Dedifferentiated amniotic fluid mesenchymal stem cell (primary cell): ENCODE data around the gene BRICD5.
A peak's percentile ranks its signal among the peaks of the same experiment; 100 is the strongest.

ENCODE experiments used
- DNase-seq: peaks from one replicate; pipeline ENCODE4 v3.0.0-alpha.2; 2016; ENCODE audit errors: extremely low spot score

Gene BRICD5

GRCh38 chr16:2237493-2238149 is 27.0 kb upstream of the BRICD5 start:
- DNase-seq = no peak

DNA sequence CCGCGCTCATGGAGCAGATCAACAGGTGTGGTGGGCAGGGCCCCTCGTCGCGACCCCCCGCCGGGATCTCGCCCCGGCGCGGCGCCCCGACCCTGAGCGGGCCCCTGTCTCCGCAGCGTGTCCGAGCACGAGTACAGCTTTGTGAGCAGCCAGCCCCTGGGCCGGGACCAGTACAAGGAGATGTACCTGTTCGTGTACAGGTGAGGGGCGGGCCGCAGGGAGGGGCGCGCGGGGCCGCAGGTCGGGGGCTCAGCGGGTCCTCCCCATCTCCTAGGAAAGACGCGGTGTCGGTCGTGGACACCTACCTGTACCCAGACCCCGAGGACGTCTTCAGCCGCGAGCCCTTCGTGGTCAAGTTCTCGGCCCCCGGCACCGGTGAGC is 26.4 kb upstream of the BRICD5 start:
- DNase-seq = no peak

GRCh38 chr16:2236337-2237101 is 25.9 kb upstream of the BRICD5 start, which contains the start of gene DNASE1L2:
Gene DNASE1L2 (plus strand): TSS chr16:2236444. CDS start chr16:2236817, 373 bp downstream.
- no peak for DNase-seq

GRCh38 chr16:2235695-2236336 is 25.2 kb upstream of the BRICD5 start:
- no peak for DNase-seq

DNA sequence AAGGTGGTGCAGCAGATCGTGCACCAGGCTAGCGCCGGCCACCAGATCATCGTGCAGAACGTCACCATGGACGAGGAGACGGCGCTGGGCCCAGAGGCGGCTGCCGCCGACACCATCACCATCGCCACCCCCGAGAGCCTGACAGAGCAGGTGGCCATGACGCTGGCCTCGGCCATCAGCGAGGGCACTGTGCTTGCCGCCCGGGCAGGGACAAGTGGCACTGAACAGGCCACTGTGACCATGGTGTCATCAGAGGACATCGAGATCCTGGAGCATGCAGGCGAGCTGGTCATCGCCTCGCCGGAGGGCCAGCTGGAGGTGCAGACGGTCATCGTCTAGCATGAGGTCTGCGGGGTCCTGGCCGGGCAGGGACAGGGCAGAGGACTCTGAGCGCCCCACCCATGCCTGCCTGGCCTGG is 24.6 kb upstream of the BRICD5 start:
- DNase-seq = no peak

GRCh38 chr16:2234813-2235170 is 24.1 kb upstream of the BRICD5 start:
- DNase-seq = no peak

GRCh38 chr16:2233872-2234812 is 23.5 kb upstream of the BRICD5 start:
- no peak for DNase-seq

DNA sequence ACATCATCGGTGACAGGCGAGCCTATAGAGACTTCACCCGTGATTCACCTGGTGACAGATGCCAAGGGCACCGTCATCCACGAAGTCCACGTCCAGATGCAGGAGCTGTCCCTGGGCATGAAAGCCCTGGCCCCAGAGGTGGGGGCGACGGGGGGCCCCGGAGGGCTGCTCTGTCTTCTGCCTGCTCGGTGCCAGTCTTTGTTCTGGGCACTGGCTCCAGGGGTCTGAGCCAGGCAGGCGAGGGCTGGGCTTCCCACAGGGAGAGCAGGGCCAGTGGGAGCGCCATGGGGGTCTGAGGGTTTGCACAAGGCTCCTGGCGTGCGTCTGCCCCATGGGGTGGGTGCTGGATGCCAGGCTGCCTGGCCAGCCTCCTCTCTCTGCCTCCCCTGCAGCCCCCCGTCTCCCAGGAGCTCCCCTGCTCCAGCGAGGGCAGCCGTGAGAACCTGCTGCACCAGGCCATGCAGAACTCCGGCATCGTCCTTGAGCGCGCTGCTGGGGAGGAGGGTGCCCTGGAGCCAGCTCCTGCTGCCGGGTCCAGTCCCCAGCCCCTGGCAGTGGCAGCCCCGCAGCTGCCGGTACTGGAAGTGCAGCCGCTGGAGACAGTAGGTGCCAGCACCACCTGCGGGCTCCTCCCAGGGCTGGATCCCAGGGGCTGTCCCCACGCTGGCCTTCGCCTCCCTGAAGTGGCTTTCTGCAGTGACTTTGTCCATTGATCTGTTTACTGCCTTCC is 22.5 kb upstream of the BRICD5 start:
- DNase-seq = no peak

DNA sequence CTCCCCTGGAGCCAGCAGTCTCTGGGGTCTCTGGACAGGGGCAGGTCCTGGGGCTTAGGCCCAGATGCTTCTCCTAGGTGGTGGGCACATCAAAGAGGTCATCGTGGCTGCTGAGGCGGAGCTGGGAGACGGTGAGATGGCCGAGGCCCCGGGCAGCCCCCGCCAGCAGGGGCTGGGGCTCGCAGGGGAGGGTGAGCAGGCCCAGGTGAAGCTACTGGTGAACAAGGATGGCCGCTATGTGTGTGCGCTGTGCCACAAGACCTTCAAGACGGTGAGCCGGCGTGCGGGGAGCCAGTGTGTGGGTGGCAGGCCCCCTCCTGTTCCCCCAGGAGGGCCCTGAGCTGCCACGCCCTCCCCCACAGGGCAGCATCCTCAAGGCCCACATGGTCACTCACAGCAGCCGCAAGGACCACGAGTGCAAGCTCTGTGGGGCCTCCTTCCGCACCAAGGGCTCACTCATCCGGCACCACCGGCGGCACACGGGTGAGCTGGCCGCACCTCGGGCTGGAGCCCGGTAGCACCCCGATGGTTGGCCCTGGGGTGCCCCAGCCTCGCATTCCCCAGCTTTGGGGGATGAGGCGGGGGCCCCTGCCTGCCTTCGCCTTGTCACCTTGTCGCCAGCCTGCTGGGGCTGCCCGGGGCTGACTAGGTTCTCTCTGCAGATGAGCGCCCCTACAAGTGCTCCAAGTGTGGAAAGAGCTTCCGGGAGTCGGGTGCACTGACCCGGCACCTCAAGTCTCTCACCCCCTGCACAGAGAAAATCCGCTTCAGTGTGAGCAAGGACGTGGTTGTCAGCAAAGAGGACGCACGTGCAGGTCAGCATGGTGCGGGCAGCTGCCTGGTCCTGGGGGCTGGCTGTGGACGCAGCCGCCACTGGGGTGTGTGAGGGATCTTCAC is 21.7 kb upstream of the BRICD5 start:
- no peak for DNase-seq

GRCh38 chr16:2231016-2231931 is 20.6 kb upstream of the BRICD5 start:
- no peak for DNase-seq

- no peak for DNase-seq
Observed at GRCh38 chr16:2230376-2230775, 19.7 kb upstream of the BRICD5 start.

DNA sequence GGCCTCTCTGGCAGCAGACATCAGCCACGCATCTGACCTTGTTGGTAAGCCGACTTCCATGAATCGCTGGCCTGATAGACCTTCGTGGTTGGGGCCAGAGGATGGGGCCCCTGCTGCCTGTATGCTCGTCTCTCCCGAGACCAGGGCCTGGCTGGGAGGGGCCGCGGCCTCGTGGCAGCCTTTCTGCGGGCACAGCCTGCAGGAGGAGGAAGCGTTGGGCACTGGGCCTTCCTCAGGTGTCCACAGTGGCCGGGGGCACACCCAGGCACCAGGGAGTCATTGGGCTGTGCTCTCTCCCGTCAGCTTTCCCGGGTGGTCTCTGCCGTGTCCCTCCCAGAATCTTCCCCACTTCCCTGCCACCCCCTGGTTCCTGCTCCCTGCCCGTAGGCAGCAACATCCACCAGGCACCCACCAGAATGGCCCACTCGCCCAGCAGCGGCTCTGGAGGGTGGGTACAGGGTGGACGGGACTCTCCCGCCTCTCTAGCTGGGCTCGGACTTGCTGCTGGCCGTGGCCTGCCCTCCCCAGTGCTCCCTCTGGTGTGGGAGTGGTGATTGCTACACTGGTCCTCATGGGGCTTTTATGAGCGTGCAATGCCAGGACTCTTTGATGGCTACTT is 19.1 kb upstream of the BRICD5 start:
- no peak for DNase-seq

DNA sequence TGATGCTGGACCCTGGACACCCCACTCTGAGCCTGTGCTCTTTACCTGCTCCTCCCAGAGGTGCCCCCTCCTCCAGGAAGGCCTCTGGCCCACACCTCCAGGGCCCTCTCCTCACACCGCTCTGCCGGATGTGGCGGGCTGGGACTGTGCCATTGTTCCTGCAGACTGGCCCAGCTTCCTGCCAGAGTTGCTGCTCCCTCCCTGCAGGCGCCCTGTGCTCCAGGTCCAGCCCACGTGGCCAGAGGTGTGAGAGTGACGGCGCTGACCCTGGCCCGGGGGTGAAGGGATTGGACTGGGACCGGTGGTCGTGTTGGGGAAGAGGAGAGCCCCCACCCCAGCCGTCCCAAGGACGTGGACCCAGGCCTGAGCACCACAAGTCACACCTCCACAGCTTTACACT is 18.4 kb upstream of the BRICD5 start:
- no peak for DNase-seq

GRCh38 chr16:2228161-2228824 is 17.6 kb upstream of the BRICD5 start:
- no peak for DNase-seq

DNA sequence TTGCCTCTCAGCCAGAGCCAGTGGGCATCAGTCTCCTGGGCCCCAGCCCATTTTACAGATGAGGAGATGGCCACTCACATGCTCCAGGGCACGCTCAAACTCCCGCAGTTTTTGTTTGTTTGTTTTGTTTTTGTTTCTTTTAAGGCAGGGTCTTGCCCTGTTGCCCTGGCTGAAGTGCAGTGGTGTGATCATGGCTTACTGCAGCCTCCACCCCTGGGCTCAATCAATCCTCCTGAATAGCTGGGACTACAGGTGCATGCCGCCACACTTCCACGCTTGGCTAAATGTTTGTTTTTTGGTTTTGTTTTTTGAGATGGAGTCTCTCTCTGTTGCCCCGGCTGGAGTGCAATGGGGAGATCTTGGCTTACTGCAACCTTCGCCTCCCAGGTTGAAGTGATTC is 16.3 kb upstream of the BRICD5 start:
- DNase-seq = no peak

DNA sequence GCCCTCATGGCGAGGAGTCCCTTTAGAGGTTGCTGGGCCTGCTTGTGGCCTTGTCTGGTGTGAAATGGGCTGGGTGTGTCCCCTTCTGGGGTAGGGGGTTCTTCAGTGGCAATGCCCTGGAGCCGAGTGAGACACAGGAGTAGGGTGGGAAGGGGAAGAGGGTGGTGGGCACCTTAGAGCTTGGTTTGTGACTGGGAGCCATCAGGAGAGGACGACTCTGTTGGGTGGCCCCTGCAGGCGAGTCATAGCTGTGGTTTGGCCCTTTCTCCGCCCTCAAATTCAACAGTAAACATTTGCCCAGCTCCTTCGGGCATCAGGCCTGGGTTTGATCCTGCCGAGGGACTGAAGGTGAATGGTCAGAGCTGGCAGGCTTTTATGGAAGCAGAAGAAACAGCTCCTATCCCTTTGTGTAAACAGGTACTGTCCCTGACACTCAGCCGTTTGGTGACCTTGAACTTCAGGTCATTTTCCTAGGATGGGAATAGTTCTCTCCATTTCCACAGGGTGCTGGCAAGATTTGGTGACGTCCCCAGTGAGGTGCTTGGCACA is 15.7 kb upstream of the BRICD5 start:
- no peak for DNase-seq

DNA sequence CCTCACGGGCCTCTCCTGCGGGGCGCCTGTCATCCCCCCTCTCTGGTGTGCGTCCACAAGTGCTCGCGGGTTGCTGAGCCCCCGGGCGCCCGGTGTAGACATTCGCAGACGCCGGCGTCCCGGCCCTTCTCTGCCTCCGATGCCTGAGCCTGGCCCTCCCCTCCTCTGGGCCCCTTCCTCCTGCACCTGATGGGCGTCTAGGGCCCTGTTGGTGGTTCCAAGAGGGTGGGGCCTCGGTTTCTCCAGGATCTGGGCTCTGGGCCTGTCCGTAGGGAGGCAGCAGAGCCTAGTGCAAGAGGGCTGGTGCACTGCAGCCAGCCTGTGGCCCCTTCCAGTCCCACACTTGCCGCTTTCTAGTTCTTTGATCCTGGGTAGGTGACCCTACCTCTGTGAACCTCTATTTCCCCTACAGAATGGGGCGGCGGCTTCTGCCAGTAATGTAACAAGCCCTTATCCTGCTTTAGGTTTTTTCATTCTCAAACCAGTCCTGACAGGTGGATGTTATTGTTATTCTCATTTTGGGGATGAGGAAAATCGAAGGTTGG is 13.4 kb upstream of the BRICD5 start:
- DNase-seq = peak; percentile 31
